Activated CD4-positive, CD25-positive, alpha-beta regulatory T cell (primary cell): Measurements from ENCODE around the gene RABEPK.
"Not testable (repeated sequence)": the region's sequence is repeated elsewhere in the genome, so short reads cannot be mapped to it uniquely, and the experiment has no call there.

Experiments
- DNase-seq, 4 experiments: peaks; one replicate each; lab custom pipeline; 2025; lab: John Stamatoyannopoulos, UW

RABEPK gene

DNA sequence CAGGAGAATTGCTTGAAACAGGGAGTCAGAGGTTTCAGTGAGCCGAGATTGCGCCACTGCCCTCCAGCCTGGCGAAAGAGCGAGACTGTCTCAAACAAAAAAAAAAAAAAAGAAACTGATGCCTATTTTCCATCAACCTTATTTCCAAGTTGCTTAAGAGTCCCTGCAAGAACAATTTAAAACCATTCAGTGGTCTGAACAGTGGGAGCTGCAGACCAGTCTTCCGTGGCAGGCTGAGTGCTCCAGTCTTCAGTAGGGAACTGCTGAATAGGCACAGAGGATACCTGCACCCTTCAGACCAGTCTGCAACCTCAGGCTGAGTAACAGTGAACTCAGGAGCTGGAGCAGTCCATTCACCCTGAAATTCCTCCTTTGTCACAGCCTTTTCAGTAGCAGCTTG, 5.9 kb upstream of the RABEPK start:
- not testable (repeated sequence) for DNase-seq

DNA sequence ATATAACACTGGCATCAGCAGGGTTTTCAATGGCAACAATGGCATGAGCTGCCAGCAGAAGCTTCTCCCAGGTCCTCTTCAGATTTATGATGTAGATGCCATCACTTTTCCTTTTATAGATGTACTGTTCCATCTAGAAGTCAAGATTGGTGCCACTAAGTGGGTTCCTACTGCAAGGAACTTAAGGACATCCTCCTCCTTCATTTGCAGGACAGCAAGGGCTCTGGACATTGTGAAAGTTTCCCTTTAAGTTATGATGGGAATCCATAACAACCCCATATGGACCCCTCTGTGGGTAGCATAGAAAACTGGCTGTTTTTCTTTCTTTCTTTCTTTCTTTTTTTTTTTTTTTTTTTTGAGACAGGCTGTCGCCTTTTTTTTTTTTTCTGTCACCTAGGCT, 4.8 kb upstream of the RABEPK start:
- DNase-seq = not testable (repeated sequence)

DNA sequence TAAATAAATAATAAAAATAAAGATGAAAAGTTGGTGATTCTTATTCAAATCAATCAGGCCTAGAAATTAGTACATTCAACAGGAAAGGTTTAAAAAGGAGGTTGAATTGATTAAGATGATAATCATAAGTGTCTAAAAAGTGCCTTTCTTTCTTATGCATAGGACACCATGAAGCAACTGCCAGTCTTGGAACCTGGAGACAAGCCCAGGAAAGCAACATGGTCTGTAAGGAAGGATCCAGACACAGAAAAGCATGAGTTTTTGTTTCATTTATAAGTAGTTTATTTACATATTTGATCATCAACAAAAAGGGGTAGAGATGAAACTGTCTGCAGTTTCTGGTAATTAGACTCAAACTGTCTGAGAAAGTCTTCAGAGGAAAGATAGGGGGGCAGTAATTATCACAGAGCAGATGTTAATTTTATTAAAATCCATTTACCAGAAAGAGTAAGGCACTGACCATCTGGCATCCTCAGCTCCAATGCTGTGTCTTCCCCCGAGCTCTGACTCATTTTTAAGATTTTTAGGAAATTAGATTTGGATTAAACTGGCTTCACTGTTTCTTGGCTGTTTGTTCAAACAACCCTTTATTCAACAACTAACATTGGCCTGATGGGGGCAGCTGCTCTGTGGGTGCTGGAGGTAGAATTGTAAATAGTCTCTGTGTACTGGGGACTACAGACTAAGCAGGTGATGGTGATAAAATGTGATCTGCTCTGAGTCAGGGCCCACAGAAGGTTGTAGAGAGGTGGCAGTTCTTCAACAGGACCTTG, 2.7 kb downstream of the RABEPK start:
- DNase-seq = no peak

DNA sequence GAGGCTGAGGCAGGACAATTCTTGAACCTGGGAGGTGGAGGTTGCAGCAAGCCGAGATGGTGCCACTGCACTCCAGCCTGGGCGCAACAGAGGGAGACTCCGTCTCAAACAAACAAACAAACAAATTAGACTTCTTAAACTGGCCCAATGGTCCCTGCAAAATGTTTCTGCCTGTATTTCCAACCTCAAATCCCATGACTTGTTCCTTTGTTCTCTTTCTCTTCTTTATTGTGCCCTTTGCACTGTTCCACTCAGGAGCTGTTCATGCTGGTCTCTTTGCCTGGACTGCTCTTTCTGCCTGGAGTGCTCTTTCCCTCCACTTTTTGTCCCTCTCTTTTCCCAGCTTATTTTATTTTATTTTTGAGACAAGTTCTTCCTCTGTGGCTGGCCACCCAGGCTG, 4.1 kb downstream of the RABEPK start:
- no peak for DNase-seq

DNA sequence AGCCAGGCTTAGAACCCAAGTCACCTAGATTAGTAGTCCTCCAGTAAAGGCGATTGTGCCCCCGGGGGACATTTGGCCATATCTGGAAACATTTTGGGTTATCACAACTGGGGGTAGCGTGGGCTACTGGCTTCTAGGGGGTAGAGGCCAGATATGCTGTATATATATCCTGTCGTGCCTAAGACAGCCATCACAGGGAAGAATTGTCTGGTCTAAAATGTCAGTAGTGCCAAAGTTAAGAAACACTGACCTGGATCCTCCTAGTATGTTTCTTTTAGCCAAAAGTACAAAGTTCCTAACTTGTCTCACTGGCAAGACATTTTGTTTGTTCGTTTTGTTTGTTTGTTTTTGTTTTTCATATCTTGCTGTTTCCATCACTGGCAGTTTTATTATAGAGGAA, 13.8 kb downstream of the RABEPK start:
- no peak for DNase-seq

DNA sequence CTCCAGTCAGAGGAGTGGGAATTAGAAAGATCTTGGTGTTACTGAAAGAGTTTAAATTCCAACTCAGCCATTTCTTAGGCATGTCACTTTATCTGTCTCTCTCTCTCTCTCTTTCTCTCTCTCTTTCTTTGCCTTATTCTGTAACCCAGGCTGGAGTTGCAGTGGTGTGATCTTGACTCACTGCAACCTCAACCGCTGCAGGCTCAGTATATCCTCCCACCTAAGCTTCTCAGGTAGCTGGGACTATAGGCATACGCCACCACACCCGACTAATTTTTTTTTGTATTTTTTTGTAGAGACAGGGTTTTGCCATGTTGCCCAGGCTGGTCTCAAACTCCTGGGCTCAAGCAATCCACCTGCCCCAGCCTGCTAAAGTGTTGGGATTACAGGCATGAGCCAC, 18.3 kb downstream of the RABEPK start:
- DNase-seq = no peak

DNA sequence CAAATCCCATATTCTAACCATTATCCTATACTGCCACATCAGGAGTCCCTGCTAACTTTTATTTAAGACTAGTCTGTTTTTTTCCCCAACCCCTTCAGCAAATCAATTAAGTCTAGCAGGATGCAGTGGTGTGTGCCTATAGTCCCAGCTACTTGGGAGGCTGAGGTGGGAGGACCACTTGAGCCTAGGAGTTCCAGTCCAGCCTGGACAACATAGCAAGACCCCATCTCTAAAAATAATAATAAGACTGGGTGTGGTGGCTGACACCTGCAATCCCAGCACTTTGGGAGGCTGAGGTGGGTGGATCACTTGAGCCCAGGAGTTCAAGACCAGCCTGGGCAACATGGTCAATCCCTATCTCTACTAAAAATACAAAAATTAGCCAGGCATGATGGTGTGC, 24.5 kb downstream of the RABEPK start:
- not testable (repeated sequence) for DNase-seq

DNA sequence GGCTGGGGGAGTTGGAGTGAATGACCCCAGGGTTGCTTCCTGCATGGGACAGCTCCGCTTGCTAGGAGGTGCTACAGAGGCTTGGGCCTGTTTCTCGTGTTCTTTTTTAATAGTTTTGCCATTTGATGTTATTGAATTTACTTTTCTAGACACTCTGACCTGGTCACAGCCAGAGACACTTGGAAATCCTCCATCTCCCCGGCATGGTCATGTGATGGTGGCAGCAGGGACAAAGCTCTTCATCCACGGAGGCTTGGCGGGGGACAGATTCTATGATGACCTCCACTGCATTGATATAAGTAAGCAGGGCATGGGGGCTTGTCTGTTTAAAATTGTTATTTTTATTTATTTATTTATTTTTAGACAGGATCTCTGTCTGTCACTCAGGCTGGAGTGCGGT, 27.4 kb downstream of the RABEPK start:
- DNase-seq = no peak

DNA sequence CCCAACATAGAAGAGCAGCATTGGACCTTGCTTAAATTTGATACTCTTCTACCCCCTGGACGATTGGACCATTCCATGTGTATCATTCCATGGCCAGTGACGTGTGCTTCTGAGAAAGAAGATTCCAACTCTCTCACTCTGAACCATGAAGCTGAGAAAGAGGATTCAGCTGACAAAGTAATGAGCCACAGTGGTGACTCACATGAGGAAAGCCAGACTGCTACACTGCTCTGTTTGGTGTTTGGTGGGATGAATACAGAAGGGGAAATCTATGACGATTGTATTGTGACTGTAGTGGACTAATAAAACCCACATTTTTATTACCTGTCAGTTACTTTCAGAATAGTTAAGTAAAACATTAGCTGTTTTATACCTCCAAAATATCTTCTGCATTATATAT, 33.3 kb downstream of the RABEPK start:
- DNase-seq = no peak

DNA sequence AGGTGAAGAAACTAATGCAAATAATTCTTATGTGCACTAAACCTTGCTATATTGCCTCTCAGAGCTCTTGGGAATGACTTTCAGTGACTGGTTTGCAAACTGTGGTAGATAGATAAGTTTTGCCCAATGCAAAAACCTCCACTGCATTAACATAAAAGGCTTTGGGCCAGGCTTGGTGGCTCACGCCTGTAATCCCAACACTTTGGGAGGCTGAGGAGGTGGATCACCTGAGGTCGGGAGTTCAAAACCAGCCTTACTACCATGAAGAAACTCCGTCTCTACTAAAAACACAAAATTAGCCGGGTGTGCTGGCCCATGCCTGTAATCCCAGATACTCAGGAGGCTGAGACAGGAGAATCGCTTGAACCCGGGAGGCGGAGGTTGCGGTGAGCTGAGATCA, 33.8 kb downstream of the RABEPK start:
- DNase-seq = not testable (repeated sequence)

DNA sequence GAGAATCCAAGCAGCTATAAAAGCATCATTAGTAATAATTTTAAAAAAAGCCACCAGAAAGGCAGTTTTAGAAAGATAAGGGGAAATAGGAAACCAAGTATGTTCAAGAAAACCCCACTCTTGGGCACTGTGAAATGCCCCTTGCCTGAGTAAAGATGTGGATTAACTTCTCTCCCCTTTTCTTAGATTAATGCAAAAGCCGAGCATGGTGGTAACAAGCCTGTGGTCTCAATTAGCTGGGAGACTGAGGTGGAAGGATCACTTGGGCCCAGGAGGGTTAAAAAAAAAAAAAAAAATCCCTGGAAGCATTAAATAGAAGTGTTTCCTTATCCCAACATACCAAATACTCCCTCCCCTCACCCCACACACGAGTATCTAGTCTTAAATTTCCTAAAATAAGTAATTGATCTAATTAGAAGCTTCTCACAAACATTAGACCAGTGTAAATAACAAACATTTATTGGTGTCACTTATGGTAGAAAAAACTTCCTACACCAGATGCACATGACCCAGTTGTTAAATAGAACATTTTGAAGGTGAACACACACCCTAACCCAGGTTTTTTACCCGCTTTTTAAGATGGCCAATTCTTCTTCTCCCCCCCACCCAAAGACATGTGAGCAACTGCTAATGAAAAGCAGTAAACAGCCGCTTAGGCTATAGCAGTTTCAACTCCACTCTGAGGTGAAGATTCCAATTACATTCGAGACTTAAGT, 35.6 kb downstream of the RABEPK start:
- no peak for DNase-seq

DNA sequence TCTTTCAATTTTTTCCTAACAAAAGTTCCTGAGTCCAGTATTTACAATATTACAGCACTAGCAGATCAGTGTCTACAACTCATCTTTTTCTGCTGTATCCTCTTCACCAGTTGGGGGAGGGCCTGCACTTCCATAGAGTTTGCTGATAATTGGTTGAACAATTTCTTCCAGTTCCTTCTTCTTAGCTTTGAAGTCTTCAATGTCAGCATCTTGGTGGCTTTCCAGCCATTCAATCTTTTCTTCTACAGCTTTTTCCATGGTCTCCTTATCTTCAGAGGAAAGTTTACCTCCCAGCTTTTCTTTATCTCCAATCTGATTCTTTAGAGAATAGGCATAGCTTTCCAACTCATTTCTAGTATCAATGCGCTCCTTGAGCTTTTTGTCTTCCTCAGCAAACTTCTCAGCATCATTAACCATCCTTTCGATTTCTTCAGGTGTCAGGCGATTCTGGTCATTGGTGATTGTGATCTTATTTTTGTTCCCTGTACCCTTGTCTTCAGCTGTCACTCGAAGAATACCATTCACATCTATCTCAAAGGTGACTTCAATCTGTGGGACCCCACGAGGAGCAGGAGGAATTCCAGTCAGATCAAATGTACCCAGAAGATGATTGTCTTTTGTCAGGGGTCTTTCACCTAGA, 36.3 kb downstream of the RABEPK start:
- not testable (repeated sequence) for DNase-seq

DNA sequence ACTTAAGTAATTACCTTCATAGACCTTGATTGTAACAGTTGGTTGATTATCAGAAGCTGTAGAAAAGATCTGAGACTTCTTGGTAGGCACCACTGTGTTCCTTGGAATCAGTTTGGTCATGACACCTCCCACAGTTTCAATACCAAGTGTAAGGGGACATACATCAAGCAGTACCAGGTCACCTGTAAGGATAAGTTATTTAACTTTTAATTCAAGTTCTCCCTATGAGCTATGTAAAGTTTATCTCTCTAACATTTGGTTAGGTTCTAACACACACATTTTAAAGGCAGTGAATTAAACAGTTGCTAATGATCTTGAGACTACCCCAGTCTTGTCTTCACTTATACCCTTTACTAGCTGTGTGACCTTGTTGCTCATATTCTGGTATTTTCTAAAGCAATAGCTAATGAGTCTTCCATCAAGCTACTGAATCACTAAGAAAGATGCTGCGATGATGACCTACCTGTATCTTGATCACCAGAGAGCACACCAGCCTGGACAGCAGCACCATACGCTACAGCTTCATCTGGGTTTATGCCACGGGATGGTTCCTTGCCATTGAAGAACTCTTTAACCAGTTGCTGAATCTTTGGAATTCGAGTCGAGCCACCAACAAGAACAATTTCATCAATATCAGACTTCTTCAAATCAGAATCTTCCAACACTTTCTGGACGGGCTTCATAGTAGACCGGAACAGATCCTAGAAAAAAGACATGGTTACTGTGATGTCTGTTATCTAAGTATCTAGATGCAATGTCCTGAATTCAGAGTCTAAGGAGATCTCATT, 38.0 kb downstream of the RABEPK start:
- no peak for DNase-seq

DNA sequence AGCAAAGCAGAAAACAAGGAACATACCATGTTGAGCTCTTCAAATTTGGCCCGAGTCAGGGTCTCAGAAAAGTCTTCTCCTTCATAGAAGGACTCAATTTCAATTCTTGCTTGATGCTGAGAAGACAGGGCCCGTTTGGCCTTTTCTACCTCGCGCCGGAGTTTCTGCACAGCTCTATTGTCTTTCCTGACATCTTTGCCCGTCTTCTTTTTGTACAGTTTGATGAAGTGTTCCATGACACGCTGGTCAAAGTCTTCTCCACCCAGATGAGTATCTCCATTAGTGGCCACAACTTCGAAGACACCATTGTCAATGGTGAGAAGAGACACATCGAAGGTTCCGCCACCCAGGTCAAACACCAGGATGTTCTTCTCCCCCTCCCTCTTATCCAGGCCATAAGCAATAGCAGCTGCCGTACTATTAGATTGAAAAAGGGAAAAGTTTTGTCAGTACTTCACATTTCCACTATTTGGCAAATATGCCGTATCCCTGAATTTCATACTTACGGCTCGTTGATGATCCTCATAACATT, 38.6 kb downstream of the RABEPK start:
- no peak for DNase-seq

DNA sequence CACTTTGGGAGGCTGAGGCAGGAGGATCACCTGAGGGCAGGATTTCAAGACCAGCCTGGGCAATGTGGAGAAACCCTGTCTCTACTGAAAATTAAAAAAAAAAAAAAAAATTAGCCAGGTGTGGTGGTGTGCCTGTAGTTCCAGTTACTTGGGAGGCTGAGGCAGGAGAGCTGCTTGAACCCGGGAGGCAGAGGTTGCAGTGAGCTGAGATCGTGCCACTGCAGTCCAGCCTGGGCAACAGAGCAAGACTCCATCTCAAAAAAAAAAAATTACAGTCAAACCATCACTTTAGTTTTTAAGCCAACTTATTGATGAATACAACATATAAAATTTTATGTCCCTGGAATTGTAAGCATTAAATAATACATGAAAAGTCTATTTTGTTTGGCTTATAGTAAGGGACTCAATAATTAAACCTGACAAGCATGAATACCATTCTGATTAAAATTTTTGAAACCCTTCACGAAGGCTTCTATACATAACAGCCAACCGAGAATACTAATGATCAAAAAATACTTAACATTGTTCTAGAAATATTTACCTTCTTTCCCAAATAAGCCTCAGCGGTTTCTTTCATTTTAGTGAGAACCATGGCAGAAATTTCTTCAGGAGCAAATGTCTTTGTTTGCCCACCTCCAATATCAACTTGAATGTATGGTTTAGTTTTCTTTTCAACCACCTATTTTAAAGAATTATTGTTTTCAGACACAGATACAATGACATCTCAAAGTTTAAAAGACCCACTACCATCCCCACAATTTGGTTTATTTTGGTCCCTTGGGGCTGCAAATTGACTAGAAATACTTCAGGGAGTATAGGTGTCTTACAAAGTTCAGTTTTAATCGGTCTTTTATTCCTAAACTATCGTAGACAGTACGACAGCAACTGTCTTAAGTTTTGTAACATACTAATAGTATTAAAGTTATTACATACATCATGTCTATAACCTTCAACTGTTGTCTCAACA, 39.6 kb downstream of the RABEPK start:
- DNase-seq = no peak

DNA sequence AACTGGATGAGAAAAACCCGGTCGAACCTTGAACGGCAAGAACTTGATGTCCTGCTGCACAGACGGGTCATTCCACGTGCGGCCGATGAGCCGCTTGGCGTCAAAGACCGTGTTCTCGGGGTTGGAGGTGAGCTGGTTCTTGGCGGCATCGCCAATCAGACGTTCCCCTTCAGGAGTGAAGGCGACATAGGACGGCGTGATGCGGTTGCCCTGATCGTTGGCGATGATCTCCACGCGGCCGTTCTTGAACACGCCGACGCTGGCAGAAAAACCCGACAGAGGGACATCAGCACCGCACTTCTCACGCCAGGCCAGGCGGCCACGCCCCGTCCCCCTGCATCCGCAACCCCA, 40.3 kb downstream of the RABEPK start:
- DNase-seq = peak in 2 of 4 experiments; percentile 6 to 33

DNA sequence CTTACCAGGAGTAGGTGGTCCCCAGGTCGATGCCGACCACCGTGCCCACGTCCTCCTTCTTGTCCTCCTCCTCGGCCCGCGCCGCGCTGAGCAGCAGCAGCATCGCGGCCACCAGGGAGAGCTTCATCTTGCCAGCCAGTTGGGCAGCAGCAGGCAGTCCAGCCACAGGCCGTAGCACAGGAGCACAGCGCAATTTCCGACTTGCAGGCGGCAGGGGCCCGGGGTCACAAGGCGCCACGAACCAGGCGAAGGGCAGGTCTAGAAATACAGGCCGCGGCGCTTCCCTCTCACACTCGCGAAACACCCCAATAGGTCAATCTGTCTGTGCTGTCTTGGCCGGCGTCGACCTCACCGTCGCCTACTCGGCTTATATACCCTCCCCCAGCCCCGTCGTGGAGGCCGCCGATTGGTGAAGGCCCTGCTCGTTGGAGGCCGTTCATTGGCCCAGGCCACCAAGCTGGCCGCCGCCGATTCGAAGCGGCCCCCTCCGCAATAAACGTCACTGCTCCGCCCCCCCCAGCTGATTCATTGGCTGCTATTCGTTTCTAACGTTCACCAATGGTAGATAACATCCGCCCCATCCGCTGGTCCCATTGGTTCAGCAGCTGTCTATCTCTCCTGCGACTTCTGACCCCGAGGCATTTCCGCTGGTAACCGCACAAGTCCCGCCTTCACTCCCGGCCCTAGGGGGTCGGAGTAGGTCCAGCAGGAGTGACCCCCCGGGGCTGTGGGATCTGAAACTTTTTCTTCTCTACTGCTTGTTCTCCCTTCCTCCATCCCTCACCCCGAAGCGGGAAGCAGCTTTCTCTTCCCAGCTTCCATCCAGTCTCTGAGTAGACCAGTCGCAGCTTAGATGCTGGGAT, 40.9 kb downstream of the RABEPK start, which contains the start of gene HSPA5:
TSS of gene HSPA5 (minus strand) at position 344 of the 863 bp plus-strand sequence. CDS start at position 127, 217 bp downstream.
- DNase-seq = peak; percentile 98 to 99 (median 98)

DNA sequence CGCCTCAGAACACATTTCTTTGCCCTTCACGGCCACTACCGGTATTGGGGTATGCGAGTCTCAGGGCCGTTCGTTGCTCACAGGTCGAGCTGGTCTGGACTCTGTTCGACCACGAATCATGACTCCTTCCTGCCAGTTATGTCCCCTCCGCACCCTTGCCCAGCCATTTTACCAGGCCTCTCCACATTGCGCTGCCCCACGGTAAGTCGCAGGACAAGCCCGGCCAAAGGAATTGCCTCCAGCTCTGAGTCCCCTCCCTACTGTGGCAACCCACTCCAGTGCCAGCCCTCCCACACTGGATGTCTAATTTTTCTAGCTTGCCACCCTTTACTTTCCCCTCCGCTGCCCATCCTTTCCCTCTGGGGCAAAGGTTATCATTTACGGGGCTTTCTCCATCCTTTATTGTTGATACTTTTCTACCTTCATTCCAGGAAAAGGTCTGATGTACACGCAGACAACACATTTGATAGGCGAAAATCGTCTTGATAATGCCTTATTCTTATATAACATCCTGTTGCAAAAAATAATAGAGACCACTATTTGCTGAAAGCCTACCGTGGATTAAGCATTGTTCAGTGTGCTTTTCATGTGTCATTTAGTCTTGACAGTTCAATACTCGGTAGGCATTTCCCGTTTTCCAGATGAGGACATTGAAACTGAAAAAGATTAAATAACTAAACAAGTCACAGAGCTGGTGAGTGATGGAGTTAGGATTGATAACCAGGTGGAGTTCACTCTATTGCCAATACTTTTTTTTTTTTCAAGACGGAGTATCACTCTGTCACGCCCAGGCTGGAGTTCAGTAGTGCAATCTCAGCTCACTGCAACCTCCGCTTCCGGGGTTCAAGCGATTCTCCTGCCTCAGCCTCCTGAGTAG, 41.8 kb downstream of the RABEPK start:
- DNase-seq = peak in 3 of 4 experiments; percentile 4 to 28 (median 24)

DNA sequence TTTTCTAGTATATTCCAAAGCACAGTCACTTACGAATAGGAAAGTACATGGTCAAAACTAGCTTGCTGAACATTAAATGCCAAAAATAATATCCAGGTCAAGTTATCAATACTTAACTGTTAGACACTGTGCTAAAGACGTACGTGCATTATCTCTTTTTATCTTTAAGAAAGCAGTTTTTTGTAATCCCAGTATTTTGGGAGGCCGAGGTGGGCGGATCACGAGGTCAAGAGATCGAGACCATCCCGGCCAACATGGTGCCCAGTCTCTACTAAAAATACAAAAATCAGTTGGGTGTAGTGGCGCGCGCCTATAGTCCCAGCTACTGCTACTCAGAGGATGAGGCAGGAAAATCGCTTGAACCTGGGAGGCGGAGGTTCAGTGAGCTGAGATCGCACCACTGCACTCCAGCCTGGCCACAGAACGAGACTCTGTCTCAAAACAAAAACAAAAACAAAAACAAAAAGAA, 43.5 kb downstream of the RABEPK start:
- DNase-seq = no peak
